ENCODE measurements around the gene TLE1.

TLE1 gene

DNA sequence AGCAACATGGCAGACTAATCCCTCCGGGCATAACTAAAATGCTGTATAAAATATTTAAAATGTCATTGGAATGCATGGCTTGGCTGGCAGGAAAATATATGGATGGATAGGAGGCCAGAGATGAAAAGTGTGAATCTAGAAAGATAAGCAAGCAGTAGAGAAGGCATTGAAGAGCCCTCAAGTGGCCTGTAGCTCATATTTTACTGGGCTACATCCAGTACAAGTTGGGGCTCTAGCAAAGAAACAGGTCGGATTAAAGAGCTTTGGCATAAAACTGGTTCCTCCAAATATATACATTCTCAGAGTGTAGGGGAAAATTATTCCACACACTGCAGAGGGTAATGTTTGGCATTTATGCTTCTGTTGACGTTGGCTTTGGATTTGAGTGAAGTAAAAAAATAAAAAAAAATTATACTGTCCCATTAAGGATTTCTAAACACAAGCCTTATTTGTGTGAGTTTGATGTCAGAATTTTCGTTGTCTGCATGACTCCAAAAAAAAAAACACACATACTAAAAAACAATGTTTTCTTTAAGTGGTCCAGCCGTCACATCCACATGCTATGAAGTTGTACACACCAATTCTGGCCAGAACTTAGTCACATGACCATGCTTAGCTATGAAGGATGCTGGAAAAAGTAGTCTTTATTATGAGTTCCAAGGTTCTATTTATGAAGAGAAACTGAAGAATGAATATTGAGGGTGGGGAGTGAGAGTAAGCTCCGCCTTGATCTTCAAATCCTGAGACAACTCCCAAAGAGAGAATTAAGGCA, 147.0 kb downstream of the TLE1 start:
- Histone ChIP-seq H3K4me2 (ENCODE audit: low read length) (no peak overlapping the region), H3K4me1 (ENCODE audit: insufficient read depth, low read length, severe bottlenecking) (no peaks in the 10 kb centered on the region), H3K27me3 (ENCODE audit: insufficient read depth, low read length) (no peaks in the 10 kb centered on the region), H4K20me1 (ENCODE audit: insufficient read depth, low read length) (no peaks in the 10 kb centered on the region), H3K36me3 (ENCODE audit: insufficient read depth, low read length) (no peaks in the 10 kb centered on the region), H3F3A (ENCODE audit: insufficient read depth, low read length) (no peaks in the 10 kb centered on the region), H2AFZ (ENCODE audit: low read length) (no peak overlapping the region), H3K9me3 (ENCODE audit: low read length) (no peaks in the 10 kb centered on the region), H3K9ac (ENCODE audit: low read length) (no peak overlapping the region), H3K9me2 (ENCODE audit: low read depth, low read length) (no peaks in the 10 kb centered on the region), H3K79me2 (ENCODE audit: insufficient read depth, low read length) (no peaks in the 10 kb centered on the region), H3K27ac (ENCODE audit: low read depth, low read length, poor library complexity, severe bottlenecking) (no peak overlapping the region), H3K4me3 (ENCODE audit: low read depth, low read length, poor library complexity, severe bottlenecking) (no peak overlapping the region)
- TF ChIP-seq EZH2 (IDR thresholded peaks at IDR 0.05; ENCODE audit: borderline replicate concordance, low read length): no peak
- no peak for TF ChIP-seq CTCF (IDR thresholded peaks at IDR 0.05; ENCODE audit: low read length)

- Histone ChIP-seq H3K4me1 (ENCODE audit: insufficient read depth, low read length, severe bottlenecking) (no peaks in the 10 kb centered on the region), H3K4me3 (ENCODE audit: low read depth, low read length, poor library complexity, severe bottlenecking) (no peak overlapping the region), H3K79me2 (ENCODE audit: insufficient read depth, low read length) (no peaks in the 10 kb centered on the region), H3K36me3 (ENCODE audit: insufficient read depth, low read length) (no peaks in the 10 kb centered on the region), H4K20me1 (ENCODE audit: insufficient read depth, low read length) (no peaks in the 10 kb centered on the region), H3K9me3 (ENCODE audit: low read length) (no peaks in the 10 kb centered on the region), H3K9me2 (ENCODE audit: low read depth, low read length) (no peaks in the 10 kb centered on the region), H3K4me2 (ENCODE audit: low read length) (no peak overlapping the region), H3K9ac (ENCODE audit: low read length) (no peak overlapping the region), H3K27me3 (ENCODE audit: insufficient read depth, low read length) (no peaks in the 10 kb centered on the region), H3K27ac (ENCODE audit: low read depth, low read length, poor library complexity, severe bottlenecking) (no peak overlapping the region), H3F3A (ENCODE audit: insufficient read depth, low read length) (no peaks in the 10 kb centered on the region), H2AFZ (ENCODE audit: low read length) (no peak overlapping the region)
- TF ChIP-seq CTCF (IDR thresholded peaks at IDR 0.05; ENCODE audit: low read length) (no peak), EZH2 (IDR thresholded peaks at IDR 0.05; ENCODE audit: borderline replicate concordance, low read length) (no peak)
Measured at GRCh38 chr9:81540142-81540710, 149.1 kb downstream of the TLE1 start.

DNA sequence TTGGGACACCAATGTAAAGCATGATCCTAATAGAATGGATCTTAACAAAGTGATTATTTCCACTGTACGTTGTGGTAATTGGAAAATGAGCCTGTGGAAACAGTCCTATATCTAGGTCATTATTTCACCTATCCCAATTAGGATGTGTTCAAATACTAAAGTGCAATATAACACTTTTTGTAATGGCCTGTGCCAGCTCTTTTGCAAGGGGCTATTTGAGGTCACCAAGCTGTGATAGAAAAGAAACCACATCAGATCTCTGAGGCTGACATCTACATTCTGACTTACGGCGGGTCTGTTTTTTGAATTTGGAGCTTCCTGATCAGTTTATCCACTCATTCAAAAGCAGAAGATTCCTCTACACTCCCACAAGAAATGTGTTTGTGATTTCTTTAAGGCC, 150.0 kb downstream of the TLE1 start:
- Histone ChIP-seq H3K9me2 (ENCODE audit: low read depth, low read length) (no peaks in the 10 kb centered on the region), H3F3A (ENCODE audit: insufficient read depth, low read length) (no peaks in the 10 kb centered on the region), H3K79me2 (ENCODE audit: insufficient read depth, low read length) (no peaks in the 10 kb centered on the region), H3K9ac (ENCODE audit: low read length) (no peak overlapping the region), H3K27me3 (ENCODE audit: insufficient read depth, low read length) (no peaks in the 10 kb centered on the region), H4K20me1 (ENCODE audit: insufficient read depth, low read length) (no peaks in the 10 kb centered on the region), H3K36me3 (ENCODE audit: insufficient read depth, low read length) (no peaks in the 10 kb centered on the region), H2AFZ (ENCODE audit: low read length) (no peak overlapping the region), H3K4me2 (ENCODE audit: low read length) (no peak overlapping the region), H3K4me3 (ENCODE audit: low read depth, low read length, poor library complexity, severe bottlenecking) (no peak overlapping the region), H3K27ac (ENCODE audit: low read depth, low read length, poor library complexity, severe bottlenecking) (no peak overlapping the region), H3K9me3 (ENCODE audit: low read length) (no peaks in the 10 kb centered on the region), H3K4me1 (ENCODE audit: insufficient read depth, low read length, severe bottlenecking) (no peaks in the 10 kb centered on the region)
- no peak for TF ChIP-seq CTCF (IDR thresholded peaks at IDR 0.05; ENCODE audit: low read length)
- no peak for TF ChIP-seq EZH2 (IDR thresholded peaks at IDR 0.05; ENCODE audit: borderline replicate concordance, low read length)
